Hepatocyte (in vitro differentiated cells): ENCODE results near the gene HOXA5.

Experiments
- CTCF ChIP-seq: fragments of 200-600 bp; sonication (generic); IDR thresholded peaks from 2 replicates; pipeline ENCODE4 v1.5.1; 2016; ENCODE audit warnings: antibody characterized with exemption, mild to moderate bottlenecking; ENCODE audit not compliant: poor library complexity
- EZH2 ChIP-seq: fragments of 200-600 bp; sonication (generic); IDR thresholded peaks from 2 replicates; pipeline ENCODE4 v1.6.1; 2016; ENCODE audit warnings: antibody characterized with exemption, mild to moderate bottlenecking, borderline replicate concordance

GRCh38 chr7:27167916-27168264 lies 24.4 kb upstream of the HOXA5 start:
- TF ChIP-seq CTCF (no peak), EZH2 (no peak)
